Measurements from ENCODE around the gene RGPD5.
A peak's percentile ranks its signal among the peaks of the same experiment; 100 is the strongest.
"Not testable (repeated sequence)": the region's sequence is repeated elsewhere in the genome, so short reads cannot be mapped to it uniquely, and the experiment has no call there.

RGPD5 gene

DNA sequence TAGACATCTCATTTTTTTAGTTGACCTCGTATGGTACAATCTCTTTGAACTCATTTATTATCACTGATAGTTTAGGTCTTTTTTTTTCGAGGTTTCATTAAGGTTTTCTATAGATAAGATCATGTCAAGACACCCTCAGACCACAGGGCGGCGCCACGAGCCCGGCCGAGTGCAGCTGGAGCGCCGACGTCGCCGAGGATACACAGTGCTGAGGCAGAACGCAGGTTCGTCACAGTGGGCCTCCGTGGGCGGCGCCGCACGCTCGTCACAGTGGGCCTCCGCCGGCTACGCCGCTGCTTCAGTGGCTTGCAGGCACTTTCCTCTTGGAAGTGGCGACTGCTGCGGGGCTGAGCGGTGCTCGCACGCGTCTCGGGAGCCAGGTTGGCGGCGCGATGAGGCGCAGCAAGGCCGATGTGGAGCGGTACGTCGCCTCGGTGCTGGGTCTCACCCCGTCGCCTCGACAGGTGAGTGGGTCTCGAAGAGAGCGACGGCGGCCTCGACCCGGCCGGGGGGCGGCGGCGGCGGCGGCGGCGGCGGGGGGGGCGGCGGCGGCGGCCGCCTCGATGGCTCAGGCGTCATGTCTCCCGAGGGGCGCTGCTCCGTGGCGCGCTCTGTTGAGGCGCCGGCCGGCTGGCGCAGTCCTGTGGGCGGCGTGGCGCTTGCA, at the start of gene RGPD5:
TSS of gene RGPD5 (plus strand) at position 232 of the 664 bp plus-strand sequence. CDS start at position 393, 161 bp downstream.
- not testable (repeated sequence) for FAIRE-seq; DNase-seq (ENCODE audit: insufficient read length, low spot score)

- DNase-seq (ENCODE audit: insufficient read length, low spot score); FAIRE-seq: not testable (repeated sequence)
These were observed 42.5 kb upstream of the RGPD5 start for GRCh38 chr2:109751572-109751971.

DNA sequence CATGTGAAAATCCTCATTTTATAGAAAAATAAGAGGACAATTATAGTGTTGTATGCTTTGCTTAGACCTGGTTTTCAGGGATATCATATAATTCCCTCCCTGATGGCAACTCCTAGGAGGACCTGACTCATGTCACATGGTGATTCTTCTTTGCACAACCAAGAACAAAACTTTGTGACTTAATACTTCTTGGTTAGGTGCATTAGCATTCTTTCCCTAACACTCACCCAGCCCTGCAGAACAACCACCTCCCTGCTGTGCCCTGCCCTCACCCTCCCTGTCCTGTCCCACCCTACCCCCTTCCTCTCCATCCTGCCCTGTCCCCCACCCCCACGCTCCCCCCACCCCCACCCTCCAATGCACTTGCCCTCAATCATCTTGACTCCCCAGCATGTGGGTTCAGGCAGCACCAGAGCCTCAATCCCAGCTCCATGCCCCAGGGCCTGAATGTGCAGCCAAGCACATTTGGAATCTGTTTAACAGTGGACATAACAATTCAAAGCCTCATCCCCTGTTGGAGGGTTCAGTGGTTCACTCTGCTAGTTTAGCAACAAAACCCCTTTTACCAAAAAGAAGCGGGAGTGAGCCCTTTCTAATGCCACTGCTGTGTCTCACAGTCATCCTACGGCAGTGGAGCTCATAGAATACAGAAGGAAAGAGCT, 36.8 kb upstream of the RGPD5 start:
- FAIRE-seq; DNase-seq (ENCODE audit: insufficient read length, low spot score): not testable (repeated sequence)

DNA sequence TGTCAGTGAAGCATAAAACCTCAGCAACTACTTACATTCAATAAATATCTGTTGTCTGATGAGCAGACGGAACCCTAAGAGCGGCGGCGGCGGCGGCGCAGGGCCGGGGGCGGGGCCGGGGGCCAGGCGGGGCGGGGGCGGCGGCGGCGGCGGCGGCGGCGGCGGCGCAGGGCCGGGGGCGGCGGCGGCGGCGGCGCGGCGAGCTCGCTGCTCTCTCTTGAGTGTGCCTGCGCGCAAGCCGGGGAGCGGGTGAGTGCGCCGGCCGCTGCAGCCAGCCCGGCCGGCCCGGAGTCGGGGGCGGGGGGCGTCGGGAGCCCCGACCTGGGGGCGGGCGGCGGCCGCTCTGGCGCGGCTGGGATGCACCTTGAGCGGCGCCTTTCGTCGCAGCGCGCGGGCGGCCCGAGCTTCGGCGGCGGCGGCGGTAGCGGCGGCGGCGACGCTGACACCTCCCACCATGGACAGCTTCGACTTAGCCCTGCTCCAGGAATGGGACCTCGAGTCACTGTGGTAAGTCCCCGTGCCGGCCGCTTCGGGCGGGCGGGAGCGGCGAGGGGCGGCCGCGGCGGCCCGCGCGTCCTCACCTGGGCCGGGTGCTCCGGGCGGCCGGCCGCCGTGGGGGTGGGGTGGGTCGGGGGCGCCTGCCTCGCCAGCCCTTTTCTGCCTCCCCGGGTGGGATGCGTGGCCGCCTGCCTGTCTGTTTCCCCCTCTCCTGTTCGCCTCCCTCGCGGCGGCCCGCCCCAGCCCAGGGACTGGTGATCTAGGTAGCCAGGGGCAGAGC, 33.7 kb upstream of the RGPD5 start:
- not testable (repeated sequence) for FAIRE-seq; DNase-seq (ENCODE audit: insufficient read length, low spot score)

- not testable (repeated sequence) for FAIRE-seq; DNase-seq (ENCODE audit: insufficient read length, low spot score)
These were observed 33.1 kb upstream of the RGPD5 start for GRCh38 chr2:109761043-109761454.

DNA sequence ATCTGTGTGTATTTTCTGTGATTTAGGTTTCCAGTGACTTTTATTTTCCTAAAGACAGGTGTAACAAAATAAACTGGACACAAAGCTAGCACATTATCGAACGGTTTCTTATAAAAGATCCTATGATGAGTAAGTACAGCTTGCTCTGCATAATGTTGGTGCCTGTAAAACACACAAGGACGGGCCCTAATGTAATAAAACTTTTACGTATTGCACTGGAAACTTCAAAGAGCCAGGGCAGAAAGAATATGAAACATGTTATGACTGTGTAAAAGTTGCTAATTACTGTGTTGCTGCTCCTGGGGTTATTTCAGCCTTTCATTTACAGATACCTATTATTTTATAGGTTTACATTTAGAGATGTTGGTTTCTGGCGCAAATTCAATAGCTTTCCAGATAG, 32.1 kb upstream of the RGPD5 start:
- not testable (repeated sequence) for DNase-seq (ENCODE audit: insufficient read length, low spot score); FAIRE-seq

- not testable (repeated sequence) for DNase-seq (ENCODE audit: insufficient read length, low spot score); FAIRE-seq
These were observed 28.0 kb upstream of the RGPD5 start for GRCh38 chr2:109766074-109766473.

- not testable (repeated sequence) for DNase-seq (ENCODE audit: insufficient read length, low spot score); FAIRE-seq
These were observed 27.1 kb upstream of the RGPD5 start for GRCh38 chr2:109766886-109767578.

- FAIRE-seq; DNase-seq (ENCODE audit: insufficient read length, low spot score): not testable (repeated sequence)
These were observed 25.2 kb upstream of the RGPD5 start for GRCh38 chr2:109768934-109769333.

DNA sequence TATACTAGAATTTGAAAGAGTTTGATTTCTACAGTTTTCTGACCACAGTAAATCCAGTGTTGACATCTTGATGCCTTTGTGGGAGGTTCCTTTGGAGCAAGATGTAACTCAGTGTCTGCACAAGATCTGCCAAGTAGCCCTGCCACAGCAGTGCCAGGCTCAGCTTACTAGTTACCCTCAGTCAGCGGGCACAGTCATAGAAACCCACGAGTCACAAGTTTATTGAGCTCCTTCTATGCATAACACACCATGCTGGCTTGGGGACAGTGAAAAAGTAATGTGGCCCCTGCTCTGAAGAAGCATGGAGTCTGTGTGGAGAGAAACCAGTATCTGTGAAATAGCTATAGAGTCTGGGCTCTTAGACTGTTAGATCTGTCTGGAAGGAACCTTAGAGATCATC, 15.0 kb upstream of the RGPD5 start:
- not testable (repeated sequence) for FAIRE-seq; DNase-seq (ENCODE audit: insufficient read length, low spot score)

DNA sequence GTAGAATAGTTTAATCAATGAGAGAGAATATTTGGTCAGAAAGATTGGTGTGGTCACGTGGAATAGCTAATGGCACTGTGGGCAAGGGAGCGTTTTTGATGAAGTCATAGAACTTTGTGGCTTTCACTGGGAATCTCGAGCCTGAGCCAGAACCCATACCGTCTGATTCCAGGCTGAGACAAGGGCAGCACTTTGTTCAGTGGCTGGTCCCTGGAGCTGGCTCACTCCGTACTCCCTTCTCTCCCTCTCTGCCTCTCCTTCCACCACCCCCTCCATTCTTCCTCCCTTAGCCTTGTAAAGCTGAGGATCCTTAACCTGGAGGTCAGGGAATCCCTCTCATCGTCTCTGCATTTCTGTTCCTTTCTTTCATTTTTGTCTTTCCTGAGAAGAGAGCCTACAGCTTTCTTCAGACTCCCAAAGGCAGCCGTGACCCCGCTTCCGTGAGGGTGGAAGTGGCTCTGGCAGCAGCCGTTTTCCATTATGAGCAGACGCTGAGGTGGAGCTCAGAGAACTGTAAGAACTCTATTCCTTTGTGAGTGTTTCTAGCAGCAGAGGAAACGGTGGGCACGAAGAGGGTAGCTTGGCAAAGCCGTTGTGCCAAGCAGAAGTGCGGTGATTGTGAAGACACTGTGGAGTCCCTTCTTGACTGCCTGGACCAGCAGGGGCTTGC, 12.8 kb upstream of the RGPD5 start:
- FAIRE-seq; DNase-seq (ENCODE audit: insufficient read length, low spot score): not testable (repeated sequence)

DNA sequence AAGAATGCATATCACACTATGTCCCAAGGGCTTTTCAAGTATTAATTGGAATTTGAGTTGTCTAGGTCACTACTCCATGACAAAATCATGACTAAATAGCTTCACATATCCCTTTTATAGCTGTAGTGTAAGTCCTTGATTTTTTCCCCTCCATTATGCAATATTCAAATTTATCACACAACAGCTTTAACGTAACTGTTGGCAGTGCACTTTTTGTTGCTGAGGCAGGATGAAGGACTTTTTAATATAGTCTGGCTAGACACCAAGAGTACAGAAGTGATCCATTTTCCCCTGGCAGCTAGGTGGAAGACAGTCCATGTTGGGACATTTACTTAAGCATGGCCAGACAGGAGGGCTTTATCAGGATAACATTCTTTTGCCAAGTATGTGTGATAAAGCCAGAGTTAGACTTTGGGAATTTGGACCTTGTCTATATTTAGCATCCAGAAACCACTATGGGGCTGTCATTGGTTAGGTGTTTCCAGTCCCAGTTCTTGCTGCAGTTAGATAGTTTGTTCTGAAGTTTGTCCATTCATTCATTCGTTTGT, 11.6 kb upstream of the RGPD5 start:
- FAIRE-seq, result not testable (repeated sequence)

GRCh38 chr2:109791530-109792279, 2.4 kb upstream of the RGPD5 start:
- DNase-seq (ENCODE audit: insufficient read length, low spot score); FAIRE-seq: not testable (repeated sequence)

More for the DNA sequence above, 11.6 kb upstream of the RGPD5 start:
- DNase-seq (ENCODE audit: insufficient read length, low spot score), result not testable (repeated sequence)

DNA sequence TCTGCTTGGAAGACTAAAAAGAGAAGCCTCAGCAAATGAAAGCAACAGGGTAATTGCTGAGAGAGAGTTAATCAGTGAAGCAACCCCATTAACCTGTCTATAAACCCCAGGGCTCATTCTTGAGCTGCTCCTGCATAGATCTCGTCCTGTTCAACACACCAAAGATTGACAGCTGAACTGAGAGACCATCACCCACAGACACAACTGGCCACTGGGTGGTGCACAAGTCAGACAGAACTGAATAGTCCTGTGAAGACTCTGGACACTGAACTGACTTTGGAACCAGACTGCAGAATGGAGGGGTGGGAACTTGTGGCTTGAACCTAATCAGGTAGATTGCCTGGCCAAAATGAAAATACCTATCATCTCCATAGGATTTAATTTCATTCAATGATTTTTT, 1.4 kb upstream of the RGPD5 start:
- not testable (repeated sequence) for FAIRE-seq; DNase-seq (ENCODE audit: insufficient read length, low spot score)

DNA sequence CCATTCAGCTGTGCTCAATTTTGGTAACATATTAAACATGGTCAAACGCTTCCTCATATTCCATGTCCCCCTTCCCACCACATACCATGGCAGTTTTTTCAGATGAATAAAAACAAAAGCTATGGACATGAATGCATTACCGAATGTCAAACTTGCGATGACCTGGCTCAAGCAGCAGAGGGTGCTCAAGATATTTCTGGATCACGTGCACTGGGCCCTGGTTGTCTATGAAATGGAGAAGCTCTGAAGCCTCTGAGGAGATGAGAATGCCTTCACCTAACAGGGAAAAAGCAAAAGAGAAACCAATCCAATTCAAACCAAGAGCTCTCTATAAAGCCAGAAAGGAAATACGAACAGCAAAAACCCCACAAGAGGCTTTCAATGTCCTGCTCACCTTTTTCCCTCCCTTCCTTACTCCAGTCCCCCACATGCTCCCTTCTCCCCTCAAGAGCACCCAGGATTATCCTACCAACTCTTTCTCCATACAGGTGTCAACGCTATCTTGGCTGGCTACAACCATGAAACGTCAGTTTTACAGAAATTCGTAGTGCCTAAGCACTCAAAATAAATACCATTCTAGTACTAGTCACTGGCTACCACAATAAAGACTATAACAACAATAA, 77.1 kb downstream of the RGPD5 start:
- not testable (repeated sequence) for DNase-seq (ENCODE audit: insufficient read length, low spot score)
- FAIRE-seq, result peak; percentile 40

DNA sequence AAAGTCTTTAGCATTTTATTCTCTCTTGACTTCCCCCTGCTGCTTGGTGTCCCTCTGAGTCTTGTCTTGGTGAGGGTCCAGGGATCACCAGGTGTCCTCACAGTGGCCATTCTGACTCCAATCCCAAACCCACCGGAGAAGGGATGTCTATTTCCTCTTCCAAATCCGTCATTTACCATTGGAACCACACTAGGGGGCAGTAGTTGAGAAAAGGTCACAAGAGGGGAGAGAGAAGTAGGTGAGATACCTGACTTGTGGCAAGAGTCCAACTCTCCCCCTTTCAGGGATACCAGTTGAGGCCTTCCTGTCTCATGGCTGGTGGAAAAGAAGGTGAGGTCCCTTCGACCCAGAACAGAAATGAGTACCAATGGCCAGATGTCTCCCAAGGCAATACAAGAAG, 82.5 kb downstream of the RGPD5 start:
- not testable (repeated sequence) for DNase-seq (ENCODE audit: insufficient read length, low spot score); FAIRE-seq

GRCh38 chr2:109882112-109882511, 88.0 kb downstream of the RGPD5 start:
- not testable (repeated sequence) for FAIRE-seq; DNase-seq (ENCODE audit: insufficient read length, low spot score)

GRCh38 chr2:109888414-109888813, 94.3 kb downstream of the RGPD5 start:
- not testable (repeated sequence) for FAIRE-seq; DNase-seq (ENCODE audit: insufficient read length, low spot score)

All from HTR-8/SVneo (cell line).